ENCODE measurements around the gene COPS2. TPM values are rescaled to one million over a fixed set of nuclear protein-coding genes. Genes with fewer than 3 reads are reported as not detected.
"Not testable (repeated sequence)": the region's sequence is repeated elsewhere in the genome, so short reads cannot be mapped to it uniquely, and the experiment has no call there.

COPS2 gene
- total RNA-seq, 2 donors from 2014 or later = 57.1 to 60.9 TPM

DNA sequence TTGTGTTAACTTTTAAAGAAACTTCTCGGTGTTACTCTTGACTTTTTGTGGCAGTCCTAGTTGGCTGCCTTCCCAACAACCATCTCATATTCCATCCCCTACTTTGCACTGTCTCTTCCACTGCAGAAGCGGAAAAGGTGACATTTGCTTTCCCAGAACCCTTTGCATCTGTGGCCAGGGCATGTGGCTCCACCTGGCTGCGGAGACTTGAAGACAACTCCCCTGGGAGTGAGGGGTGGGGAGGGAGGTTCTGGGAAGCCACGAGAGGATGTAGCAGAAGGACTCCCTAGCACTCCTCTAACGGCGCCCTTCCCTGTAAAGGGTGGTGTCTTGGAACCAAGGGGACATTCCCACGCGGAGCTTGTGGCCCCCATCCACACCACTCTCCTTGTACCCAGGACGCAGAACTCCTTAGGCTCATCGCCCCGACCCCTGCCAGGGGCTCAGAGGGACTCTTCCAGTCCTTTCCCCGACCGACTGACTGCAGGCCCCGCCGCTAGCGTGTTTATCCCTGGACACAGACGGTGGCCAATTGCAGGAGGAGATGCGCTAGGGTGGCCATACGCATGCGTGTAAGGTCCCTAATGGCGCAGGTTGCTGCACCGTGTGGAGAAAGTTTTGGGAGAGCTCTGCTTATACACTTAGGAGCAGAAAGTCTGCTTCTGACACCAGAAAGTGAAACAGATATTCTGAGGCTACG lies 75.9 kb downstream of the COPS2 start:
- H3K4me3 Mint-ChIP-seq = no peak overlapping the region
- Histone ChIP-seq H3K36me3 (ENCODE audit: control insufficient read depth, insufficient read depth, low read length) (no peaks in the 10 kb centered on the region), H3K27ac (ENCODE audit: low read depth, low read length) (no peak overlapping the region)

DNA sequence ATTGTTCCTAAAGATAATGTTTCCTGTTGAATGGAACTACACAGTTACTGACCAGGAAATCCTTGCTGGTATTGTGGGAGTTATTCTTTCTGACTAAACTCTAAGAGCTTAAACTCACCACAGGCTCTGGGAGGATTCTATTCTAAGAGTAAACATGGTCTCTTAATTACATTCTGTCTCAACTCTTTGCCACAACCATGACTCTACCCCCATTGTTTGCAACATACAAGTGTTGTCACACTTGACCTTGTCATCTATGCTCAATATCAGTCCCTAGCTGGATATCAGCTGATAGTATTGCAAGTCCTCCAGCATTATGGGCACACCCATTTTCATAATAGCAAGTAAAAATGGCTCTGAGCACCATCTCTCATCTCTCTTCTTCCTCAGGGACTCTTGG lies 79.5 kb downstream of the COPS2 start:
- Mint-ChIP-seq H3K27ac (no peak overlapping the region), H3K4me1 (peaks cover 10% of the 10 kb centered on the region), H3K4me3 (no peak overlapping the region), H3K36me3 (ENCODE audit: low read depth) (no peaks in the 10 kb centered on the region), H3K9me3 (no peaks in the 10 kb centered on the region), H3K27me3 (ENCODE audit: insufficient read depth) (peaks cover 11% of the 10 kb centered on the region)
- Histone ChIP-seq H3K9me3 (ENCODE audit: control insufficient read depth, low read length) (no peaks in the 10 kb centered on the region), H3K36me3 (ENCODE audit: control insufficient read depth, insufficient read depth, low read length) (no peaks in the 10 kb centered on the region), H3K4me1 (ENCODE audit: control insufficient read depth, insufficient read depth, low read length) (peaks cover 6% of the 10 kb centered on the region), H3K27me3 (ENCODE audit: control insufficient read depth, insufficient read depth, low read length, poor library complexity, severe bottlenecking) (no peaks in the 10 kb centered on the region), H3K4me3 (ENCODE audit: low read length) (no peak overlapping the region), H3K27ac (ENCODE audit: low read depth, low read length) (no peak overlapping the region), H3K9ac (ENCODE audit: extremely low read depth, low read length, poor library complexity, severe bottlenecking) (no peak overlapping the region)
- TF ChIP-seq, protein P1, sequence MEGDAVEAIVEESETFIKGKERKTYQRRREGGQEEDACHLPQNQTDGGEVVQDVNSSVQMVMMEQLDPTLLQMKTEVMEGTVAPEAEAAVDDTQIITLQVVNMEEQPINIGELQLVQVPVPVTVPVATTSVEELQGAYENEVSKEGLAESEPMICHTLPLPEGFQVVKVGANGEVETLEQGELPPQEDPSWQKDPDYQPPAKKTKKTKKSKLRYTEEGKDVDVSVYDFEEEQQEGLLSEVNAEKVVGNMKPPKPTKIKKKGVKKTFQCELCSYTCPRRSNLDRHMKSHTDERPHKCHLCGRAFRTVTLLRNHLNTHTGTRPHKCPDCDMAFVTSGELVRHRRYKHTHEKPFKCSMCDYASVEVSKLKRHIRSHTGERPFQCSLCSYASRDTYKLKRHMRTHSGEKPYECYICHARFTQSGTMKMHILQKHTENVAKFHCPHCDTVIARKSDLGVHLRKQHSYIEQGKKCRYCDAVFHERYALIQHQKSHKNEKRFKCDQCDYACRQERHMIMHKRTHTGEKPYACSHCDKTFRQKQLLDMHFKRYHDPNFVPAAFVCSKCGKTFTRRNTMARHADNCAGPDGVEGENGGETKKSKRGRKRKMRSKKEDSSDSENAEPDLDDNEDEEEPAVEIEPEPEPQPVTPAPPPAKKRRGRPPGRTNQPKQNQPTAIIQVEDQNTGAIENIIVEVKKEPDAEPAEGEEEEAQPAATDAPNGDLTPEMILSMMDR (conservative IDR thresholded peaks at IDR 0.05) = no peak
- no peak for DNase-seq

More for the DNA sequence above, 75.9 kb downstream of the COPS2 start:
- Mint-ChIP-seq H3K27me3 (ENCODE audit: insufficient read depth) (peaks cover 2% of the 10 kb centered on the region), H3K27ac (no peak overlapping the region), H3K36me3 (ENCODE audit: low read depth) (no peaks in the 10 kb centered on the region), H3K4me1 (peaks cover 19% of the 10 kb centered on the region), H3K9me3 (no peaks in the 10 kb centered on the region)
- DNase-seq = peak; percentile 59
- Histone ChIP-seq H3K9ac (ENCODE audit: extremely low read depth, low read length, poor library complexity, severe bottlenecking) (no peak overlapping the region), H3K4me1 (ENCODE audit: control insufficient read depth, insufficient read depth, low read length) (peaks cover 6% of the 10 kb centered on the region), H3K27me3 (ENCODE audit: control insufficient read depth, insufficient read depth, low read length, poor library complexity, severe bottlenecking) (no peaks in the 10 kb centered on the region), H3K9me3 (ENCODE audit: control insufficient read depth, low read length) (no peaks in the 10 kb centered on the region), H3K4me3 (ENCODE audit: low read length) (no peak overlapping the region)
- TF ChIP-seq, protein P1 (conservative IDR thresholded peaks at IDR 0.05) = no peak
- WGBS, 2 experiments (ENCODE audit: insufficient coverage in 1 of 2, insufficient read length in 1 of 2) = 90 to 93% methylated on average over 10 to 23 of the region's 23 CpGs

DNA sequence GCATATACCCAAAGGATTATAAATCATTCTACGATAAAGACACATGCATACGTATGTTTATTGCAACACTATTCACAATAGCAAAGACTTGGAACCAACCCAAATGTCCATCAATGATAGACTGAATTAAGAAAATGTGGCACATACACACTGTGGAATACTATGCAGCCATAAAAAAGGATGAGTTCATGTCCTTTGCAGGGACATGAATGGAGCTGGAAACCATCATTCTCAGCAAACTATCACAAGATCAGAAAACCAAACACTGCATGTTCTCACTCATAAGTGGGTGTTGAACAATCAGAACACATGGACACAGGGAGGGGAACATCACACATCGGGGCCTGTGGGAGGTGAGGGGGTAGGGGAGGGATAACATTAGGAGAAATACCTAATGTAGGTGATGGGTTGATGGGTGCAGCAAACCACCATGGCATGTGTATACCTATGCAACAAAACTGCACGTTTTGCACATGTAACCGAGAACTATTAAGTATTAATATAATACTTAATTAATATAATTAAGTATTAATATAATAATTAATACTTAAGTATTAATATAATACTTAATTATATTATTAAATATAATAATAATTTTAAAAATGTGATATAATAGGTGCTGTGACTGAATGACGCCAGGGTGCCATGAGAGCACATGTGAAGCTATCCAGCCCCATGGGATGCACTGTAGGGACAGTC lies 80.7 kb downstream of the COPS2 start:
- not testable (repeated sequence) for H3K27me3 ChIP-seq (ENCODE audit: control insufficient read depth, insufficient read depth, low read length, poor library complexity, severe bottlenecking); H3K36me3 Mint-ChIP-seq (ENCODE audit: low read depth); H3K9me3 ChIP-seq (ENCODE audit: control insufficient read depth, low read length); H3K4me1 ChIP-seq (ENCODE audit: control insufficient read depth, insufficient read depth, low read length); H3K36me3 ChIP-seq (ENCODE audit: control insufficient read depth, insufficient read depth, low read length); H3K27ac Mint-ChIP-seq; H3K27ac ChIP-seq (ENCODE audit: low read depth, low read length); H3K4me3 Mint-ChIP-seq; H3K9ac ChIP-seq (ENCODE audit: extremely low read depth, low read length, poor library complexity, severe bottlenecking); DNase-seq; H3K9me3 Mint-ChIP-seq; H3K4me3 ChIP-seq (ENCODE audit: low read length)
- WGBS, 2 experiments (ENCODE audit: insufficient coverage in 1 of 2, insufficient read length in 1 of 2) = 98 to 100% methylated on average over 1 to 4 of the region's 6 CpGs
- Mint-ChIP-seq H3K4me1 (peaks cover 10% of the 10 kb centered on the region), H3K27me3 (ENCODE audit: insufficient read depth) (peaks cover 11% of the 10 kb centered on the region)

Small RNAs within 50 kb of the gene (microRNA-seq; reads per million reads assigned to microRNA genes)
- gene MIR4716 (ENCODE audit: borderline microRNAs expressed) = not detected

Other genes starting within 250 kb of the COPS2 start
- under 1 TPM; 0.29 to 0.58 TPM for gene SHC4, start 191.7 kb downstream of the COPS2 start, total RNA-seq
- 10 to 100 TPM; 49.4 to 51.0 TPM for gene SECISBP2L, start 109.2 kb downstream of the COPS2 start, total RNA-seq
- 10 to 100 TPM; 13.4 to 19.1 TPM for gene GALK2, start 14.6 kb upstream of the COPS2 start, total RNA-seq